GM12875 (cell line): Measurements from ENCODE around the gene U2AF2.

Source experiments
- H3K4me3 ChIP-seq: one replicate; pipeline ENCODE4 v1.5.1; 2011; ENCODE audit warnings: low read depth, low read length, control low read depth
- CTCF ChIP-seq: IDR thresholded peaks from 2 replicates; pipeline ENCODE4 v1.5.1; 2011; ENCODE audit warnings: low read depth, mild to moderate bottlenecking, control low read depth, inconsistent platforms, low read length, moderate library complexity, borderline replicate concordance; ENCODE audit not compliant: insufficient read depth

The U2AF2 gene

GRCh38 chr19:55698256-55698655 is 43.4 kb downstream of the U2AF2 start:
- H3K4me3 ChIP-seq: no peak overlapping the region
- no peak for TF ChIP-seq CTCF

GRCh38 chr19:55699221-55699620 is 44.4 kb downstream of the U2AF2 start:
- TF ChIP-seq CTCF: no peak
- H3K4me3 ChIP-seq: no peak overlapping the region

GRCh38 chr19:55700813-55701212 is 46.0 kb downstream of the U2AF2 start:
- no peak overlapping the region for H3K4me3 ChIP-seq
- no peak for TF ChIP-seq CTCF

GRCh38 chr19:55702131-55702627 is 47.3 kb downstream of the U2AF2 start:
- H3K4me3 ChIP-seq: no peak overlapping the region

GRCh38 chr19:55703790-55704215 is 49.0 kb downstream of the U2AF2 start:
- H3K4me3 ChIP-seq: no peak overlapping the region
- peak; percentile 80 for TF ChIP-seq CTCF

More at GRCh38 chr19:55702131-55702627, 47.3 kb downstream of the U2AF2 start:
- TF ChIP-seq CTCF: no peak

GRCh38 chr19:55704494-55705245 is 49.8 kb downstream of the U2AF2 start:
- TF ChIP-seq CTCF: peak; percentile 31; the same call in 1 of the 2 replicates
- H3K4me3 ChIP-seq: no peak overlapping the region

GRCh38 chr19:55705972-55706371 is 51.1 kb downstream of the U2AF2 start:
- no peak for TF ChIP-seq CTCF
- H3K4me3 ChIP-seq: no peak overlapping the region
